ENCODE results near the gene SLC29A1. TPM values are rescaled to one million over a fixed set of nuclear protein-coding genes. Genes with fewer than 3 reads are reported as not detected.

The SLC29A1 gene
- total and polyA plus RNA-seq, 2 of the 8 experiments (the other 6 are each of a cell fraction or from before 2014, with no cell fraction given) = 187 to 558 TPM

DNA sequence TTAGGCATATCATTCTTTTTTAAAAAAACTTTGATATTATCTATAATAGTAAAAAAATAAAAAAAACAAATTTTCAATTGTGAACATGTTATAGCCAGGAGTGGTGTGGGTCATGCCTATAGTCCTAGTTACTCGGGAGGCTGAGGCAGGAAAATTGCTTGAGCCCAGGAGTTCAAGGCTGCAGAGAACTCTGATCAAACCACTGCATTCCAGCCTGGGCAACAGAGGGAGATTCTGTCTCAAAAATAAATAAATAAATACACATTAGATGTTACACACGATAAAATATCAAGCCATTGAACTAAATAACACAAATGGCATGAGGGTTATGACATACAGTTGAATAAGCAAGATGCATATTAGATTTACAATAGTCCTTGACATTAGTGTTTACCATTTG lies 34.6 kb upstream of the SLC29A1 start:
- Histone ChIP-seq H3K4ac (replicated peaks; ENCODE audit: insufficient read length, low read depth, low read length) (no peak overlapping the region), H3K23me2 (ENCODE audit: low read depth, low read length) (peaks cover 3% of the 10 kb centered on the region; the same call in 1 of the 2 replicates), H2BK12ac (ENCODE audit: low read depth, low read length) (no peak overlapping the region), H3K14ac (ENCODE audit: insufficient read length) (no peak overlapping the region), H2BK120ac (replicated peaks; ENCODE audit: low read depth, low read length) (no peak overlapping the region), H3K79me2 (ENCODE audit: control insufficient read depth in 1 of 2, insufficient read depth in 2 of 2, low read length in 2 of 2) (no peaks in the 10 kb centered on the region), H4K20me1 (replicated peaks in 1 of 2; ENCODE audit: control insufficient read depth in 1 of 2, insufficient read depth in 2 of 2, low read length in 2 of 2) (no peaks in the 10 kb centered on the region), H3K36me3 (ENCODE audit: control insufficient read depth in 2 of 4, insufficient read depth in 4 of 4, low read length in 3 of 4) (no peaks in the 10 kb centered on the region), H2AK5ac (ENCODE audit: low read depth, low read length) (no peak overlapping the region), H2AFZ (ENCODE audit: low read length) (no peak overlapping the region), H3K79me1 (ENCODE audit: low read depth, low read length) (no peaks in the 10 kb centered on the region), H3K56ac (replicated peaks; ENCODE audit: insufficient read length, low read depth, low read length) (no peak overlapping the region), H3K27ac (ENCODE audit: low read depth, low read length) (no peak overlapping the region), H4K5ac (ENCODE audit: insufficient read length, low read depth, low read length) (no peak overlapping the region), H3K18ac (ENCODE audit: extremely low read depth, low read length) (no peak overlapping the region), H2BK5ac (ENCODE audit: low read depth, low read length) (no peak overlapping the region), H3K23ac (ENCODE audit: insufficient read length) (no peak overlapping the region), H3K9me3 (ENCODE audit: insufficient read depth in 2 of 2, low read depth in 1 of 2, low read length in 1 of 2) (no peaks in the 10 kb centered on the region), H4K8ac (ENCODE audit: extremely low read depth, insufficient read depth, low read length) (no peak overlapping the region), H3K4me1 (replicated peaks in 1 of 4; ENCODE audit: control insufficient read depth in 3 of 4, insufficient read depth in 4 of 4, low read length in 3 of 4) (peaks cover 4 to 15% (median 6%) of the 10 kb centered on the region in 4 experiments), H3K4me2 (ENCODE audit: insufficient read depth in 1 of 2, low read depth in 2 of 2, low read length in 2 of 2) (no peak overlapping the region), H4K91ac (replicated peaks; ENCODE audit: insufficient read length, low read length) (no peak overlapping the region), H2BK20ac (ENCODE audit: low read length) (no peak overlapping the region), H2BK15ac (ENCODE audit: low read length) (no peak overlapping the region), H3K27me3 (replicated peaks in 1 of 4; ENCODE audit: control insufficient read depth in 3 of 4, extremely low read depth in 1 of 4, insufficient read depth in 3 of 4, low read length in 3 of 4) (no peaks in the 10 kb centered on the region; a peak in 1 of 7 replicates), H3K9ac (replicated peaks in 1 of 4; ENCODE audit: extremely low read depth in 1 of 4, low read depth in 3 of 4, low read length in 3 of 4) (no peak overlapping the region), H3K4me3 (ENCODE audit: extremely low read depth in 1 of 4, insufficient read depth in 2 of 4, low read depth in 3 of 4, low read length in 4 of 4) (no peak overlapping the region)
- no peak for FAIRE-seq
- ChIA-PET CTCF (ENCODE audit: partially characterized antibody) (interaction anchor here (0.9 to 7.6 kb wide), 4 partner anchors 17 to 58 kb away, joined by 3 to 41 read pairs (median 4); partner anchors contain the start of gene HSP90AB1), POLR2A (ENCODE audit: partially characterized antibody) (interaction anchor here (1.0 to 1.7 kb wide), 7 partner anchors 9 to 66 kb away, joined by 3 to 7 read pairs (median 4); partner anchors contain the start of gene HSP90AB1)
- no peak for TF ChIP-seq TEAD4 (IDR thresholded peaks at IDR 0.05; ENCODE audit: low read depth, low read length)
- no peak for TF ChIP-seq JUND (IDR thresholded peaks at IDR 0.05; ENCODE audit: low read length)
- TF ChIP-seq RXRA (IDR thresholded peaks at IDR 0.05; ENCODE audit: insufficient read depth, low read depth, low read length) = no peak
- no peak for TF ChIP-seq BRCA1 (IDR thresholded peaks at IDR 0.05; ENCODE audit: low read depth, low read length)
- no peak for TF ChIP-seq SAP30 (IDR thresholded peaks at IDR 0.05; ENCODE audit: insufficient read depth, insufficient replicate concordance, low read length)
- no peak for TF ChIP-seq SP2 (IDR thresholded peaks at IDR 0.05; ENCODE audit: low read length)
- no peak for TF ChIP-seq FOSL1 (IDR thresholded peaks at IDR 0.05; ENCODE audit: insufficient read depth, low read depth, low read length)
- DNase-seq (ENCODE audit: low read depth in 1 of 2, low spot score in 2 of 2) = no peak
- 87% methylated on average over 2 of the region's 2 CpGs; no CpG with 5 or more reads in 1 of the 2 experiments for WGBS, 2 experiments (ENCODE audit: extremely low coverage in 1 of 2, insufficient coverage in 1 of 2, insufficient read length in 1 of 2, insufficient replicate concordance in 2 of 2, low coverage in 1 of 2, low lambda C conversion rate in 2 of 2, missing lambda C conversion rate in 1 of 2)
